Measurements from ENCODE around the gene MAML2.

DNA sequence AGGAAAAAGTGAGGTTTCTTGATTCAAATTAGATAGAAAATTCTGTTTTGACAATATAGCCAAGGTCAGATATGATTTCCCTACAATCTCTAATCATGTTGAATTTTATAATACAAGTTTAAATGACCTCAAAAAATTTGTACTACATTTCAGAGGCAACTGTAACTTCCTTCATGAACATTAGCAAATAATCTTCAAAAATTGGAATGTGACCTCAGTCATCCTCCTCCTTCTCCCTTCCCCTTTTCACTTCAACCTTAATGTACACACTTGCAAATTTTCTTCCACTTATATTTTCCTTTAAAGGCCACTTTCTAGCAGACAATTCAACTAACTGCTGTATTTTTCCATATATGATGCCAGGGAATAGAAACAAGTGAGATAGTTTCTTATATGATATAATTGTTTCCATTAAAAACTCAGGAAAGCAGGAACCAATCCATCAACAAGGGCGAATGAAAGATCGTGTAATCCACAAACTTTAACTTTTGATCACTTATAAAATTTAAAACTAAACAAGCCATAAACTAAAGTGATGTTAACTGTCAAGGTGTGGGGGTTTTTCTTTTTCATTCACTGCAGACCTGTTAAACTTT, 60.3 kb downstream of the MAML2 start:
- TF ChIP-seq EZH2 (IDR thresholded peaks at IDR 0.05; ENCODE audit: borderline replicate concordance, low read depth, low read length, severe bottlenecking) (no peak), CTCF (IDR thresholded peaks at IDR 0.05; ENCODE audit: borderline replicate concordance, extremely low read depth, low read length, poor library complexity, severe bottlenecking) (no peak)

Data from DND-41 (cell line).